Ramos (cell line): ENCODE data around the gene SLC39A1.
"Not testable (repeated sequence)": the region's sequence is repeated elsewhere in the genome, so short reads cannot be mapped to it uniquely, and the experiment has no call there.

ENCODE experiments used
- in situ Hi-C: fragments of 300-500 bp; cut with MboI; formaldehyde crosslinking; loops from one replicate; pipeline ENCODE4 v1.14.3; 2022; ENCODE audit warnings: low sequenced_read_pairs; ENCODE audit not compliant: unreplicated experiment

SLC39A1 gene

GRCh38 chr1:153963030-153963849 is at the start of gene SLC39A1:
Gene SLC39A1 (minus strand): TSS chr1:153963537. CDS start chr1:153962715, 822 bp downstream.
- in situ Hi-C loops: no loop called here

GRCh38 chr1:154012543-154012942 is 49.2 kb upstream of the SLC39A1 start:
- in situ Hi-C loops: not testable (repeated sequence)

GRCh38 chr1:154012129-154012528 is 48.8 kb upstream of the SLC39A1 start:
- in situ Hi-C loops: no loop called here

GRCh38 chr1:154006136-154006535 is 42.8 kb upstream of the SLC39A1 start:
- in situ Hi-C loops: no loop called here

- in situ Hi-C loops: no loop called here
Measured at GRCh38 chr1:154000420-154000819, 37.1 kb upstream of the SLC39A1 start.

GRCh38 chr1:153996882-153997281 is 33.5 kb upstream of the SLC39A1 start:
- in situ Hi-C loops: not testable (repeated sequence)

- in situ Hi-C loops: no loop called here
Measured at GRCh38 chr1:153995640-153996039, 32.3 kb upstream of the SLC39A1 start.

- in situ Hi-C loops: no loop called here
Measured at GRCh38 chr1:153995202-153995601, 31.9 kb upstream of the SLC39A1 start.

- in situ Hi-C loops: no loop called here
Measured at GRCh38 chr1:153991806-153992205, 28.5 kb upstream of the SLC39A1 start.

- in situ Hi-C loops: no loop called here
Measured at GRCh38 chr1:153991151-153991630, 27.9 kb upstream of the SLC39A1 start.

- in situ Hi-C loops: no loop called here
Measured at GRCh38 chr1:153990468-153991150, 27.3 kb upstream of the SLC39A1 start, which contains the start of gene RPS27. Gene RPS27 (plus strand): TSS chr1:153990762. CDS start chr1:153990797, 35 bp downstream.

- in situ Hi-C loops: loop anchor here (5.0 kb wide), 1 partner anchor 310 kb away; the partner anchor contains the start of gene NPR1
Measured at GRCh38 chr1:153987621-153988020, 24.3 kb upstream of the SLC39A1 start.

GRCh38 chr1:153985941-153986761 is 22.8 kb upstream of the SLC39A1 start, which contains the start of gene RAB13:
Gene RAB13 (minus strand): TSS chr1:153986339. CDS start chr1:153986236, 103 bp downstream.
- in situ Hi-C loops: loop anchor here (5.0 kb wide), 1 partner anchor 309 kb away; the partner anchor contains the start of gene NPR1

- in situ Hi-C loops: loop anchor here (5.0 kb wide), 1 partner anchor 308 kb away; the partner anchor contains the start of gene NPR1
Measured at GRCh38 chr1:153985341-153985912, 22.1 kb upstream of the SLC39A1 start.

GRCh38 chr1:153984123-153984894 is 21.0 kb upstream of the SLC39A1 start:
- in situ Hi-C loops: no loop called here

GRCh38 chr1:153981735-153982134 is 18.4 kb upstream of the SLC39A1 start:
- in situ Hi-C loops: not testable (repeated sequence)

GRCh38 chr1:153979091-153979490 is 15.8 kb upstream of the SLC39A1 start:
- in situ Hi-C loops: loop anchor here (5.0 kb wide), 1 partner anchor 182 kb away; no protein-coding TSS in a partner anchor

- in situ Hi-C loops: loop anchor here (5.0 kb wide), 1 partner anchor 181 kb away; no protein-coding TSS in a partner anchor
Measured at GRCh38 chr1:153978274-153978909, 15.1 kb upstream of the SLC39A1 start.
